Endothelial cell of umbilical vein (primary cell): ENCODE data around the gene CYP2A6. TPM values are rescaled to one million over a fixed set of nuclear protein-coding genes. Genes with fewer than 3 reads are reported as not detected.
"Not testable (repeated sequence)": the region's sequence is repeated elsewhere in the genome, so short reads cannot be mapped to it uniquely, and the experiment has no call there.

Experiments
- BruUV-seq: library from RNA; stranded (reverse); fragments of 400-500 nt; replicated peaks from 2 replicates; lab custom pipeline; 2021; lab: Mats Ljungman, UMichigan
- CTCF ChIA-PET: fragments of 300-600, 350-600 bp; sonication (Branson Sonifier 250); formaldehyde crosslinking; loops from one replicate; lab custom pipeline; 2021; ENCODE audit warnings: antibody characterized with exemption, inconsistent platforms; lab: Charles Lee
- POLR2A ChIA-PET: fragments of 300-600, 350-600 bp; sonication (Branson Sonifier 250); formaldehyde crosslinking; loops from one replicate; lab custom pipeline; 2021; ENCODE audit warnings: antibody characterized with exemption, inconsistent platforms; lab: Charles Lee
- DNase-seq: peaks from one replicate; pipeline ENCODE4 v3.0.0-alpha.2; 2011; ENCODE audit warnings: low read depth, low spot score
- FAIRE-seq: peaks from 2 replicates; lab custom pipeline; 2011; peaks lifted over from hg19 to GRCh38; lab: Jason Lieb, UNC
- H2AFZ ChIP-seq: 2 replicates; pipeline ENCODE4 v1.6.0; 2012; ENCODE audit warnings: low read depth, low read length, control low read depth, inconsistent platforms
- H3K27ac ChIP-seq: 2 replicates; pipeline ENCODE4 v1.5.1; 2011; ENCODE audit warnings: low read depth, mild to moderate bottlenecking, control low read depth, low read length, moderate library complexity; ENCODE audit not compliant: insufficient read depth
- H3K27me3 ChIP-seq, 2 experiments: 2 replicates each; pipeline versions ENCODE4 v1.6.0 to v1.6.1; 2011; ENCODE audit warnings: low read length in 2 of 2, mixed read lengths in 1 of 2; ENCODE audit not compliant: control insufficient read depth in 2 of 2, insufficient read depth in 2 of 2
- H3K36me3 ChIP-seq, 2 experiments: 2 replicates in 1 of 2; 3 replicates in 1 of 2; pipeline ENCODE4 v1.5.1; 2011; ENCODE audit warnings: low read length in 2 of 2, mild to moderate bottlenecking in 1 of 2, moderate library complexity in 1 of 2; ENCODE audit not compliant: control insufficient read depth in 2 of 2, insufficient read depth in 2 of 2; ENCODE audit errors: extremely low read depth in 1 of 2
- H3K4me1 ChIP-seq: 3 replicates; pipeline ENCODE4 v1.5.1; 2011; ENCODE audit warnings: mild to moderate bottlenecking, low read length; ENCODE audit not compliant: control insufficient read depth, insufficient read depth; ENCODE audit errors: extremely low read depth
- H3K4me2 ChIP-seq: 2 replicates; pipeline ENCODE4 v1.6.1; 2011; ENCODE audit warnings: low read length, control low read depth, mixed read lengths; ENCODE audit not compliant: insufficient read depth
- H3K4me3 ChIP-seq, 3 experiments: fragments of 200-600 bp in 1 of 3; sonication (generic), shearing (Covaris generic) in 1 of 3; replicated peaks in 1 of 3; 2 replicates each; pipeline ENCODE4 v1.5.1; 2011 to 2016; ENCODE audit warnings: control low read depth in 3 of 3, low read length in 3 of 3, mild to moderate bottlenecking in 2 of 3, inconsistent platforms in 1 of 3, low read depth in 1 of 3, moderate library complexity in 1 of 3; ENCODE audit not compliant: insufficient read depth in 1 of 3
- H3K79me2 ChIP-seq: 2 replicates; pipeline ENCODE4 v1.6.0; 2012; ENCODE audit warnings: low read length, inconsistent platforms; ENCODE audit not compliant: control insufficient read depth, insufficient read depth
- H3K9ac ChIP-seq: replicated peaks from 2 replicates; pipeline ENCODE3; 2011; ENCODE audit warnings: low read length, control low read depth; ENCODE audit not compliant: insufficient read depth; ENCODE audit errors: extremely low read depth
- H3K9me1 ChIP-seq: replicated peaks from 3 replicates; pipeline ENCODE4 v1.6.0; 2011; ENCODE audit warnings: mild to moderate bottlenecking, low read length; ENCODE audit not compliant: control insufficient read depth, insufficient read depth; ENCODE audit errors: extremely low read depth
- H3K9me3 ChIP-seq: replicated peaks from 2 replicates; pipeline ENCODE4 v1.5.1; 2012; ENCODE audit warnings: low read length, inconsistent platforms; ENCODE audit not compliant: control insufficient read depth, insufficient read depth
- H4K20me1 ChIP-seq: replicated peaks from 2 replicates; pipeline ENCODE3; 2011; ENCODE audit warnings: mild to moderate bottlenecking, low read length; ENCODE audit not compliant: control insufficient read depth, insufficient read depth; ENCODE audit errors: extremely low read depth
- EZH2 ChIP-seq: IDR thresholded peaks from 2 replicates; pipeline ENCODE4 v1.6.1; 2012; ENCODE audit warnings: borderline replicate concordance, low read depth, mild to moderate bottlenecking, moderate library complexity, low read length, inconsistent platforms; ENCODE audit not compliant: severe bottlenecking
- FOS ChIP-seq: IDR thresholded peaks from 2 replicates; pipeline ENCODE4 v1.6.1; 2011; ENCODE audit warnings: mild to moderate bottlenecking, low read length, moderate library complexity, borderline replicate concordance; ENCODE audit not compliant: insufficient read depth
- GATA2 ChIP-seq: IDR thresholded peaks from 2 replicates; pipeline ENCODE4 v1.7.0; 2011; ENCODE audit warnings: low read depth, mild to moderate bottlenecking, moderate library complexity, mixed read lengths, low read length; ENCODE audit not compliant: insufficient read length, insufficient read depth
- JUN ChIP-seq: IDR thresholded peaks from 2 replicates; pipeline ENCODE4 v1.6.1; 2011; ENCODE audit warnings: borderline replicate concordance, low read depth; ENCODE audit not compliant: insufficient read length, insufficient read depth
- MYC ChIP-seq: IDR thresholded peaks from one replicate; pipeline ENCODE4 v1.6.1; 2011; ENCODE audit warnings: mild to moderate bottlenecking, low read depth, low read length
- POLR2A ChIP-seq: IDR thresholded peaks from 2 replicates; pipeline ENCODE4 v1.6.1; 2012; ENCODE audit warnings: low read depth, mild to moderate bottlenecking, control low read depth, low read length
- POLR2AphosphoS5 ChIP-seq: IDR thresholded peaks from 2 replicates; pipeline ENCODE4 v1.6.1; 2012; ENCODE audit warnings: low read depth, mild to moderate bottlenecking, control low read depth, low read length, moderate library complexity; ENCODE audit not compliant: insufficient read depth
- dilution Hi-C: fragments of 300-500 bp; cut with MboI; formaldehyde crosslinking; loops from one replicate; pipeline ENCODE4 v1.15.0; 2019; ENCODE audit warnings: low sequenced_read_pairs; ENCODE audit not compliant: extremely low pct_ligation_motif_present
- intact Hi-C: fragments of 100-400 bp; cut with micrococcal nuclease; formaldehyde crosslinking; loops from one replicate; pipeline ENCODE4 v1.10.0; 2022
- polyA plus RNA-seq, 4 experiments: library from polyadenylated mRNA; depleted of rRNA in 3 of 4; stranded (reverse) in 3 of 4; unstranded in 1 of 4; fragments of >200 nt; gene quantifications; 2 replicates each; pipeline versions ENCODE4 v1.2.1 to v1.2.3, GENCODE V29; 2011 to 2012; ENCODE audit warnings: missing spikeins in 1 of 4
- total RNA-seq: library from RNA; stranded (reverse); gene quantifications from 2 replicates; pipeline ENCODE4 v1.2.3, GENCODE V29; 2021
- TF ChIP-seq, protein P1 (sequence below), 2 donors: IDR thresholded peaks; 1 replicate in 1 of 2; 2 replicates in 1 of 2; pipeline ENCODE4 v1.5.1; 2011; ENCODE audit warnings: low read length in 2 of 2, mild to moderate bottlenecking in 2 of 2, moderate library complexity in 2 of 2, control low read depth in 1 of 2, inconsistent platforms in 1 of 2, low read depth in 1 of 2; ENCODE audit not compliant: insufficient read depth in 1 of 2; ENCODE audit errors: extremely low read depth in 1 of 2
- TF ChIP-seq, protein P2 (sequence below): IDR thresholded peaks from 2 replicates; pipeline ENCODE4 v1.6.1; 2011; ENCODE audit not compliant: insufficient read depth, insufficient read length

Gene CYP2A6
- total and polyA plus RNA-seq, 2 donors (not counting 3 experiments of a cell fraction or from before 2014, with no cell fraction given): not detected

DNA sequence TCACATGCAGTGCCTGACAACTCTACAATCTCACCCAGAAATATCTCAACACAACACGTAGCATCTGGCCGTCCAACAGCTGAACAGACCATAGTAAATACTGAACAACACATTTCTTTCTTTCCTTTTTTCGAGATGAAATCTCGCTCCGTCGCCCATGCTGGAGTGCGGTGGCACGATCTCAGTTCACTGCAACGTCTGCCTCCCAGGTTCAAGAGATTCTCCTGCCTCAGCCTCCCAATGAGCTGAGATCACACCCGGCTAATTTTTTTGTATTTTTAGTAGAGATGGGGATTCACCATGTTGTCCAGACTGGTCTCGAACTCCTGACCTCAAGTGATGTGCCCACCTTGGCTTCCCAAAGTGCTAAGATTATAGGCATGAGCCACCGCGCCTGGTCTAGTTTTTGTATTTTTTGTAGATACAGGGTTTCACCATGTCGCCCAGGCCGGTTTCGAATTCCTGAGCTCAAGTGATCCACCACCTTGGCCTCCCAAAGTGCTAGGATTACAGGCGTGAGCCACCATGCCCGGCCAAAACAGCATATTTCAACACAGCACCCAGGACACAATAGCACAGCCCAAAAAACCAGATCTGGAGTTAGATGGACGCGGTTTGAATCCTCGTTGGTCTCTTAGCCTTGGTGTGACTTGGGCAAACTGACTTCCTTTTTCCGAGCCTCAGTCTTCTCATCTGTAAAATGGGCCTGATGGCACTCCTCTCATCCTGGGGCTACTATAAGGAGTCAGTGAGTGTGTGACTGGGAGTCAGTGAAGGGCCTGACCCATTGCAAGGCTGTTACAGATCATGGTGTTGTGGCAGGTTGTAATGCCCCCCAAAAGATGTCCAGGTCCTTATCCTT lies 22.6 kb downstream of the CYP2A6 start:
- POLR2A ChIA-PET: no interaction called here
- no peak overlapping the region for H3K9ac ChIP-seq
- peaks cover 0 to 7% of the 10 kb centered on the region in 2 experiments for H3K36me3 ChIP-seq
- CTCF ChIA-PET: interaction anchor here (1.2 kb wide), 1 partner anchor 21 kb away, joined by 3 read pairs; no protein-coding TSS in a partner anchor
- no TSS peak for BruUV-seq
- TF ChIP-seq POLR2A (no peak), POLR2AphosphoS5 (no peak), GATA2 (no peak), JUN (no peak), FOS (no peak), EZH2 (no peak), MYC (no peak)
- TF ChIP-seq, protein P1, sequence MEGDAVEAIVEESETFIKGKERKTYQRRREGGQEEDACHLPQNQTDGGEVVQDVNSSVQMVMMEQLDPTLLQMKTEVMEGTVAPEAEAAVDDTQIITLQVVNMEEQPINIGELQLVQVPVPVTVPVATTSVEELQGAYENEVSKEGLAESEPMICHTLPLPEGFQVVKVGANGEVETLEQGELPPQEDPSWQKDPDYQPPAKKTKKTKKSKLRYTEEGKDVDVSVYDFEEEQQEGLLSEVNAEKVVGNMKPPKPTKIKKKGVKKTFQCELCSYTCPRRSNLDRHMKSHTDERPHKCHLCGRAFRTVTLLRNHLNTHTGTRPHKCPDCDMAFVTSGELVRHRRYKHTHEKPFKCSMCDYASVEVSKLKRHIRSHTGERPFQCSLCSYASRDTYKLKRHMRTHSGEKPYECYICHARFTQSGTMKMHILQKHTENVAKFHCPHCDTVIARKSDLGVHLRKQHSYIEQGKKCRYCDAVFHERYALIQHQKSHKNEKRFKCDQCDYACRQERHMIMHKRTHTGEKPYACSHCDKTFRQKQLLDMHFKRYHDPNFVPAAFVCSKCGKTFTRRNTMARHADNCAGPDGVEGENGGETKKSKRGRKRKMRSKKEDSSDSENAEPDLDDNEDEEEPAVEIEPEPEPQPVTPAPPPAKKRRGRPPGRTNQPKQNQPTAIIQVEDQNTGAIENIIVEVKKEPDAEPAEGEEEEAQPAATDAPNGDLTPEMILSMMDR (IDR thresholded peaks at IDR 0.05; ENCODE audit: extremely low read depth in 1 of 2, insufficient read depth in 1 of 2, low read depth in 1 of 2, low read length in 2 of 2): no peak
- TF ChIP-seq, protein P2, sequence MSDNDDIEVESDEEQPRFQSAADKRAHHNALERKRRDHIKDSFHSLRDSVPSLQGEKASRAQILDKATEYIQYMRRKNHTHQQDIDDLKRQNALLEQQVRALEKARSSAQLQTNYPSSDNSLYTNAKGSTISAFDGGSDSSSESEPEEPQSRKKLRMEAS: no peak
- no peaks in the 10 kb centered on the region for H3K79me2 ChIP-seq
- no peaks in the 10 kb centered on the region for H4K20me1 ChIP-seq
- no peaks in the 10 kb centered on the region for H3K9me3 ChIP-seq
- H3K4me1 ChIP-seq: no peaks in the 10 kb centered on the region
- no peaks in the 10 kb centered on the region for H3K27me3 ChIP-seq
- no peaks in the 10 kb centered on the region for H3K9me1 ChIP-seq
- H3K4me3 ChIP-seq: no peak overlapping the region
- no peak for FAIRE-seq
- no peak overlapping the region for H3K4me2 ChIP-seq
- no peak overlapping the region for H3K27ac ChIP-seq
- no peak overlapping the region for H2AFZ ChIP-seq
- DNase-seq: no peak
- intact Hi-C loops: no loop called here
- dilution Hi-C loops: no loop called here

DNA sequence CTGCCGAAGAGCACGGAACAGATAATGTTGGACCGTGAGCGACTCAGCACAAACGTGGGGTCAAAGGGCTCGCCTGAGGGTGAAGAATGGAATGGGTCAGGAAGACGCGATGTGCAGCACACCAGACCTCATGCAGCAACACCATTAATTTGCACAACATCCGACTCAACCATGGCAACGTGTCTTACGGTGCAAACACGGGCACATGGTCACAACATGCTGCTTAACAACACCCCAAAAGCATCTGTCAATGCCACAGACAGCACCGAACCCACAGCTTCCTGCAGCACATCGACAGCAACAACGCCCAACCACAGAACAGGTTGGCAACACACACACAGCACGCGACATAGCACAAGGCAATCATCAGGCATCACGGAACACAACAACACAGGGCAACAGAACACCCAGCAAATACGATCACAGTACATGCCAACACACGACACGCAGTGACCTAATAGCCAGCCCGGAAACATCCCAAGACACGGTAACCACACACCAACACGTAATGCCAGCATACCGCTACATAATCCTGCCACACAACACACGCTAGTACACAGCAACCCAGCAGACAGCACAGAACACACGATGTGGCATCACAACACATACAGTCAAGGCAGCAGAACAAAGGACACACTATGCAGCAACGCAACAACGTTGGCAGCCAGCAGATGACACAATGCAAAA lies 23.4 kb downstream of the CYP2A6 start:
- H4K20me1 ChIP-seq, dilution Hi-C loops, H3K79me2 ChIP-seq, H3K27me3 ChIP-seq, H3K4me2 ChIP-seq, FAIRE-seq, CTCF ChIA-PET, H3K36me3 ChIP-seq, H3K4me1 ChIP-seq, DNase-seq, H3K4me3 ChIP-seq, intact Hi-C loops, H3K9me3 ChIP-seq, H2AFZ ChIP-seq, BruUV-seq, H3K9ac ChIP-seq, H3K27ac ChIP-seq, POLR2A ChIA-PET, H3K9me1 ChIP-seq: not testable (repeated sequence)
